Neural cell (in vitro differentiated cells): ENCODE measurements around the gene HSD17B8.

Experiments
- EP300 ChIP-seq: fragments of 450-650 bp; conservative IDR thresholded peaks from 2 replicates; pipeline ENCODE4 v1.6.1; 2014; ENCODE audit warnings: antibody characterized with exemption, mild to moderate bottlenecking, moderate library complexity; ENCODE audit not compliant: poor library complexity, severe bottlenecking
- EZH2 ChIP-seq: fragments of 200-600, 300-800 bp; shearing (Covaris generic), sonication (generic); IDR thresholded peaks from 2 replicates; pipeline ENCODE4 v1.6.1; 2014; ENCODE audit warnings: antibody characterized with exemption, low read length, borderline replicate concordance, mild to moderate bottlenecking; ENCODE audit not compliant: insufficient read depth, poor library complexity, severe bottlenecking
- MXI1 ChIP-seq: fragments of 450-650 bp; conservative IDR thresholded peaks from 2 replicates; pipeline ENCODE4 v1.6.1; 2014; ENCODE audit warnings: antibody characterized with exemption, mild to moderate bottlenecking; ENCODE audit not compliant: poor library complexity, severe bottlenecking
- POLR2AphosphoS5 ChIP-seq: IDR thresholded peaks from 2 replicates; pipeline ENCODE4 v1.6.1; 2012
- RAD21 ChIP-seq: fragments of 450-650 bp; conservative IDR thresholded peaks from 2 replicates; pipeline ENCODE4 v1.6.1; 2014; ENCODE audit warnings: antibody characterized with exemption, mild to moderate bottlenecking, moderate library complexity
- SMC3 ChIP-seq: fragments of 450-650 bp; conservative IDR thresholded peaks from 2 replicates; pipeline ENCODE4 v1.6.1; 2014; ENCODE audit warnings: antibody characterized with exemption, mild to moderate bottlenecking, moderate library complexity; ENCODE audit not compliant: poor library complexity
- TAF1 ChIP-seq: IDR thresholded peaks from 2 replicates; pipeline ENCODE4 v1.6.1; 2012; ENCODE audit warnings: low read depth
- TF ChIP-seq, protein P1 (sequence below): fragments of 450-650 bp; IDR thresholded peaks from 2 replicates; pipeline ENCODE4 v1.5.1; 2014; ENCODE audit warnings: antibody characterized with exemption, mild to moderate bottlenecking, moderate library complexity; ENCODE audit not compliant: poor library complexity, severe bottlenecking
- TF ChIP-seq, protein P2 (sequence below): IDR thresholded peaks from 2 replicates; pipeline ENCODE4 v1.6.1; 2012; ENCODE audit warnings: borderline replicate concordance

DNA sequence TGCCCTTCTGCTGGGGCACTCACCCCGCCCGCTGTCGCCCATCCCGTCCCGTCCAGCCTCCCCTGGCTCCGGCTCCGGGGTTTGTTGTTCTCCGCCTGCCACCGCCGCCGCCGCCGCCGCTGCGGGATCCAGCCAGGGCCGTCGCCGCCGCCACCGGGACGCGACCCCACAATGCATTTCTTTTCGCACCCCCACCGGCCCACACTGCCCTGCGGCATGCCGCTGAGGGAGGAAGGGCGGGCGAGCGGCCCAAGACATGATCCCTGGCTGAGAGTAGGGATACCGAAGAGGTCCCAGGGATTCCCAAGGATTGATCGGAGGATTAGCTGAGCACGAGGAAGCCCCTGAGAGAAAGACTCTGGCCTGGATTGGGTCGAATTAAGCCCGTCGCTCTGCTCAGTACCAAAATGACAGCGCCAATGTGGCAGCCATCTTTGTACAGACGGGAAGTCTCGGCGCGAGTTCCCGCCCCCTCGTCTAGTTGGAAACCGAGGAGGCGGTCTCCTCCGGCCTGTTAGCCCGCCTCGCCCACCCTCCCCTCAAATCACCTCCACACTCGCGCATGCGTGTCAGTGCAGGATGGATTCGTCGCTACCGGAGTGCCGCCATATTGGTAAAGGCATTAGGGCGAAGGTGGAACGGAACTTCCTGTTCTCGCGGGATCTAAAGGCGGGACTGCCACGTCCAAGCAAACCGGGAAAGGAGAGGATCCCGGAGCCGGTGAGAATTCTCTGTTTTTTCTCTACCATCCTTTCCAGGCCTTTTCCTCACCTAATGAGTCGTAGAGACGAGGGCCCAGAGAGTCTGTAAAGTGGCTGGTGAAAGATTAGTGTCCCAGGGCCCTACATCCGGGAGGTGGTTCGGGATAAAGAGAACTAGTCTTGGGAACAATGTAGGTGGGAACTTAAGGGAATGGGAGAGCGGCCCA lies 4.0 kb upstream of the HSD17B8 start, which contains the start of the genes RXRB and SLC39A7:
- no peak for TF ChIP-seq EZH2
- TF ChIP-seq, protein P1, sequence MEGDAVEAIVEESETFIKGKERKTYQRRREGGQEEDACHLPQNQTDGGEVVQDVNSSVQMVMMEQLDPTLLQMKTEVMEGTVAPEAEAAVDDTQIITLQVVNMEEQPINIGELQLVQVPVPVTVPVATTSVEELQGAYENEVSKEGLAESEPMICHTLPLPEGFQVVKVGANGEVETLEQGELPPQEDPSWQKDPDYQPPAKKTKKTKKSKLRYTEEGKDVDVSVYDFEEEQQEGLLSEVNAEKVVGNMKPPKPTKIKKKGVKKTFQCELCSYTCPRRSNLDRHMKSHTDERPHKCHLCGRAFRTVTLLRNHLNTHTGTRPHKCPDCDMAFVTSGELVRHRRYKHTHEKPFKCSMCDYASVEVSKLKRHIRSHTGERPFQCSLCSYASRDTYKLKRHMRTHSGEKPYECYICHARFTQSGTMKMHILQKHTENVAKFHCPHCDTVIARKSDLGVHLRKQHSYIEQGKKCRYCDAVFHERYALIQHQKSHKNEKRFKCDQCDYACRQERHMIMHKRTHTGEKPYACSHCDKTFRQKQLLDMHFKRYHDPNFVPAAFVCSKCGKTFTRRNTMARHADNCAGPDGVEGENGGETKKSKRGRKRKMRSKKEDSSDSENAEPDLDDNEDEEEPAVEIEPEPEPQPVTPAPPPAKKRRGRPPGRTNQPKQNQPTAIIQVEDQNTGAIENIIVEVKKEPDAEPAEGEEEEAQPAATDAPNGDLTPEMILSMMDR: no peak
- TF ChIP-seq POLR2AphosphoS5: peak; percentile 94
- TF ChIP-seq SMC3: no peak
- TF ChIP-seq TAF1: peak; percentile 95
- peak; percentile 30 for TF ChIP-seq RAD21
- TF ChIP-seq, protein P2, sequence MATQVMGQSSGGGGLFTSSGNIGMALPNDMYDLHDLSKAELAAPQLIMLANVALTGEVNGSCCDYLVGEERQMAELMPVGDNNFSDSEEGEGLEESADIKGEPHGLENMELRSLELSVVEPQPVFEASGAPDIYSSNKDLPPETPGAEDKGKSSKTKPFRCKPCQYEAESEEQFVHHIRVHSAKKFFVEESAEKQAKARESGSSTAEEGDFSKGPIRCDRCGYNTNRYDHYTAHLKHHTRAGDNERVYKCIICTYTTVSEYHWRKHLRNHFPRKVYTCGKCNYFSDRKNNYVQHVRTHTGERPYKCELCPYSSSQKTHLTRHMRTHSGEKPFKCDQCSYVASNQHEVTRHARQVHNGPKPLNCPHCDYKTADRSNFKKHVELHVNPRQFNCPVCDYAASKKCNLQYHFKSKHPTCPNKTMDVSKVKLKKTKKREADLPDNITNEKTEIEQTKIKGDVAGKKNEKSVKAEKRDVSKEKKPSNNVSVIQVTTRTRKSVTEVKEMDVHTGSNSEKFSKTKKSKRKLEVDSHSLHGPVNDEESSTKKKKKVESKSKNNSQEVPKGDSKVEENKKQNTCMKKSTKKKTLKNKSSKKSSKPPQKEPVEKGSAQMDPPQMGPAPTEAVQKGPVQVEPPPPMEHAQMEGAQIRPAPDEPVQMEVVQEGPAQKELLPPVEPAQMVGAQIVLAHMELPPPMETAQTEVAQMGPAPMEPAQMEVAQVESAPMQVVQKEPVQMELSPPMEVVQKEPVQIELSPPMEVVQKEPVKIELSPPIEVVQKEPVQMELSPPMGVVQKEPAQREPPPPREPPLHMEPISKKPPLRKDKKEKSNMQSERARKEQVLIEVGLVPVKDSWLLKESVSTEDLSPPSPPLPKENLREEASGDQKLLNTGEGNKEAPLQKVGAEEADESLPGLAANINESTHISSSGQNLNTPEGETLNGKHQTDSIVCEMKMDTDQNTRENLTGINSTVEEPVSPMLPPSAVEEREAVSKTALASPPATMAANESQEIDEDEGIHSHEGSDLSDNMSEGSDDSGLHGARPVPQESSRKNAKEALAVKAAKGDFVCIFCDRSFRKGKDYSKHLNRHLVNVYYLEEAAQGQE: peak; percentile 92
- peak; percentile 78 for TF ChIP-seq EP300
- TF ChIP-seq MXI1: peak; percentile 86
